SK-N-SH treated with all-trans-retinoic acid at 6 μM for 48 hours (cell line): ENCODE measurements around the gene DYSF.

Source experiments
- ATAC-seq: fragments of 200-7000 bp; cut with Tn5 transposase; 3 replicates; pipeline ENCODE4 v1.9.1; 2020; ENCODE audit warnings: mild to moderate bottlenecking, moderate library complexity
- ARNTL ChIP-seq: fragments of 450-650 bp; formaldehyde crosslinking; IDR thresholded peaks from 2 replicates; pipeline ENCODE4 v1.5.0; 2020; ENCODE audit warnings: low read depth, mild to moderate bottlenecking, moderate library complexity, borderline replicate concordance
- BACH2 ChIP-seq: fragments of 250-450 bp; sonication (Bioruptor Pico); IDR thresholded peaks from 2 replicates; pipeline ENCODE4 v1.9.0; 2021; ENCODE audit warnings: mild to moderate bottlenecking, borderline replicate concordance
- CSDC2 ChIP-seq: fragments of 250-450 bp; sonication (Bioruptor Pico); IDR thresholded peaks from 2 replicates; pipeline ENCODE4 v1.5.0; 2020; ENCODE audit warnings: mild to moderate bottlenecking, moderate library complexity
- ESRRG ChIP-seq: fragments of 250-450 bp; sonication (Bioruptor Pico); IDR thresholded peaks from 2 replicates; pipeline ENCODE4 v1.6.1; 2021; ENCODE audit warnings: mild to moderate bottlenecking
- GLIS3 ChIP-seq: fragments of 250-450 bp; sonication (Bioruptor Pico); IDR thresholded peaks from 2 replicates; pipeline ENCODE4 v1.5.0; 2020; ENCODE audit warnings: mild to moderate bottlenecking, moderate library complexity
- ISL1 ChIP-seq: fragments of 250-450 bp; sonication (Bioruptor Pico); IDR thresholded peaks from 2 replicates; pipeline ENCODE4 v2.1.2; 2022; ENCODE audit warnings: mild to moderate bottlenecking, moderate library complexity
- OSR1 ChIP-seq: fragments of 250-450 bp; sonication (Bioruptor Pico); IDR thresholded peaks from 2 replicates; pipeline ENCODE4 v1.8.0; 2022; ENCODE audit warnings: moderate library complexity, mild to moderate bottlenecking, inconsistent platforms
- POU6F1 ChIP-seq: fragments of 250-450 bp; sonication (Bioruptor Pico); IDR thresholded peaks from 2 replicates; pipeline ENCODE4 v1.8.0; 2021; ENCODE audit warnings: low read depth, mild to moderate bottlenecking, moderate library complexity, borderline replicate concordance
- PPARA ChIP-seq: fragments of 250-450 bp; sonication (Bioruptor Pico); IDR thresholded peaks from 2 replicates; pipeline ENCODE4 v1.5.0; 2020; ENCODE audit warnings: mild to moderate bottlenecking, borderline replicate concordance
- RARB ChIP-seq: fragments of 250-450 bp; sonication (Bioruptor Pico); IDR thresholded peaks from 2 replicates; pipeline ENCODE4 v1.8.0; 2021; ENCODE audit warnings: mild to moderate bottlenecking, moderate library complexity
- SNAI2 ChIP-seq: fragments of 250-450 bp; sonication (Bioruptor Pico); IDR thresholded peaks from 2 replicates; pipeline ENCODE4 v1.5.0; 2020; ENCODE audit warnings: mild to moderate bottlenecking, moderate library complexity
- TCF4 ChIP-seq: fragments of 250-450 bp; sonication (Bioruptor Pico); IDR thresholded peaks from 2 replicates; pipeline ENCODE4 v1.8.0; 2021; ENCODE audit warnings: mild to moderate bottlenecking, moderate library complexity, borderline replicate concordance
- TOX ChIP-seq: fragments of 250-450 bp; sonication (Bioruptor Pico); IDR thresholded peaks from 2 replicates; pipeline ENCODE4 v1.8.0; 2021; ENCODE audit warnings: mild to moderate bottlenecking, moderate library complexity, borderline replicate concordance
- ZC3H10 ChIP-seq: fragments of 250-450 bp; sonication (Bioruptor Pico); IDR thresholded peaks from 2 replicates; pipeline ENCODE4 v1.5.1; 2021; ENCODE audit warnings: mild to moderate bottlenecking, moderate library complexity
- ZFP3 ChIP-seq: fragments of 250-450 bp; sonication (Bioruptor Pico); IDR thresholded peaks from 2 replicates; pipeline ENCODE4 v1.5.0; 2020; ENCODE audit warnings: mild to moderate bottlenecking, moderate library complexity
- ZFP30 ChIP-seq: fragments of 450-650 bp; formaldehyde crosslinking; IDR thresholded peaks from 2 replicates; pipeline ENCODE4 v1.5.0; 2022; ENCODE audit warnings: mild to moderate bottlenecking, moderate library complexity
- ZNF565 ChIP-seq: fragments of 450-650 bp; formaldehyde crosslinking; conservative IDR thresholded peaks from 2 replicates; pipeline ENCODE4 v1.5.0; 2020; ENCODE audit warnings: low read depth, mild to moderate bottlenecking, moderate library complexity
- ZNF70 ChIP-seq: fragments of 450-650 bp; formaldehyde crosslinking; IDR thresholded peaks from 2 replicates; pipeline ENCODE4 v1.5.0; 2020; ENCODE audit warnings: mild to moderate bottlenecking, moderate library complexity
- ZNF8 ChIP-seq: fragments of 450-650 bp; formaldehyde crosslinking; IDR thresholded peaks from 2 replicates; pipeline ENCODE4 v1.5.0; 2020; ENCODE audit warnings: mild to moderate bottlenecking, moderate library complexity
- TF ChIP-seq, protein P1 (sequence below): fragments of 250-450 bp; sonication (Bioruptor Pico); IDR thresholded peaks from 2 replicates; pipeline ENCODE4 v1.5.0; 2020; ENCODE audit warnings: mild to moderate bottlenecking, moderate library complexity
- TF ChIP-seq, protein P2 (sequence below): fragments of 250-450 bp; sonication (Bioruptor Pico); IDR thresholded peaks from 2 replicates; pipeline ENCODE4 v1.8.0; 2020; ENCODE audit warnings: mild to moderate bottlenecking, moderate library complexity, borderline replicate concordance
- TF ChIP-seq, protein P3 (sequence below): fragments of 250-450 bp; sonication (Bioruptor Pico); IDR thresholded peaks from 2 replicates; pipeline ENCODE4 v1.5.1; 2021; ENCODE audit warnings: mild to moderate bottlenecking, moderate library complexity

Gene DYSF

DNA sequence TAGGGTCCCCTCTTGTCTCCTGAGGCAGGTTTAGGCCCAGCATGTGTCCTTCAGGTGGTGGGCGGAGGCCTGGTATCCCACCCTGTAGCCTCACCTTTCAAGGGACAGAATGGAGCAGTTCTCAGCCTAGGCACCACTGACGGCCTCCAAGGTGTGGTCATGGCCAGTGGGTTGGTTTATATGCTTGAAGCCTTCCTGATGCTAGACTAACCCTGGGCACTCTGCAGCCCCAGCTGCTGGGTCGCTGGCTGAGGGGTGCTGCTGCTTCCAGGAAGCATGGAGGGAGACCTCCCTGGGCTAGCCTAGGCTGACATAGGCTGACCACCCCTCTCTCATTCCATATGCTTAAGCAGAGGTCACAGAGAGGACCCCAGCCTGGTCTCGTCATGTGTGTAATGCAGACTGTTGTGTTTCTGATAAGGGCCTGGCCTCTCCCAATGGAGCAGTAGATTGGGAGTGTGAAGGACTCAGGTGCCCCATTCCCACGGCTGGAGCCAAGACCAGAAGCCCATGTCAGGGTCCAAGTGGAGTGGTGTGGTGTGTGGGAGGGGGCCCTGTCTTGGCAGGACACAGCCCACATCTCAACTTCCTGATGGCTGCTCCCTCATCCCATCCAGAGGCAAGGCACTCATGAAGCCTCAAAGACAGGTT is 206.6 kb downstream of the DYSF start:
- ATAC-seq, result no peak
- TF ChIP-seq TCF4 (CRISPR knock-in tag) (no peak), ZC3H10 (CRISPR knock-in tag) (no peak), PPARA (CRISPR knock-in tag) (no peak), ZNF565 (CRISPR knock-in tag) (no peak), CSDC2 (no peak), TOX (CRISPR knock-in tag) (no peak), ZFP3 (no peak), SNAI2 (CRISPR knock-in tag) (no peak), GLIS3 (CRISPR knock-in tag) (no peak), ARNTL (no peak), OSR1 (CRISPR knock-in tag) (no peak), ZFP30 (CRISPR knock-in tag) (no peak), RARB (CRISPR knock-in tag) (no peak)
- TF ChIP-seq, protein P1, sequence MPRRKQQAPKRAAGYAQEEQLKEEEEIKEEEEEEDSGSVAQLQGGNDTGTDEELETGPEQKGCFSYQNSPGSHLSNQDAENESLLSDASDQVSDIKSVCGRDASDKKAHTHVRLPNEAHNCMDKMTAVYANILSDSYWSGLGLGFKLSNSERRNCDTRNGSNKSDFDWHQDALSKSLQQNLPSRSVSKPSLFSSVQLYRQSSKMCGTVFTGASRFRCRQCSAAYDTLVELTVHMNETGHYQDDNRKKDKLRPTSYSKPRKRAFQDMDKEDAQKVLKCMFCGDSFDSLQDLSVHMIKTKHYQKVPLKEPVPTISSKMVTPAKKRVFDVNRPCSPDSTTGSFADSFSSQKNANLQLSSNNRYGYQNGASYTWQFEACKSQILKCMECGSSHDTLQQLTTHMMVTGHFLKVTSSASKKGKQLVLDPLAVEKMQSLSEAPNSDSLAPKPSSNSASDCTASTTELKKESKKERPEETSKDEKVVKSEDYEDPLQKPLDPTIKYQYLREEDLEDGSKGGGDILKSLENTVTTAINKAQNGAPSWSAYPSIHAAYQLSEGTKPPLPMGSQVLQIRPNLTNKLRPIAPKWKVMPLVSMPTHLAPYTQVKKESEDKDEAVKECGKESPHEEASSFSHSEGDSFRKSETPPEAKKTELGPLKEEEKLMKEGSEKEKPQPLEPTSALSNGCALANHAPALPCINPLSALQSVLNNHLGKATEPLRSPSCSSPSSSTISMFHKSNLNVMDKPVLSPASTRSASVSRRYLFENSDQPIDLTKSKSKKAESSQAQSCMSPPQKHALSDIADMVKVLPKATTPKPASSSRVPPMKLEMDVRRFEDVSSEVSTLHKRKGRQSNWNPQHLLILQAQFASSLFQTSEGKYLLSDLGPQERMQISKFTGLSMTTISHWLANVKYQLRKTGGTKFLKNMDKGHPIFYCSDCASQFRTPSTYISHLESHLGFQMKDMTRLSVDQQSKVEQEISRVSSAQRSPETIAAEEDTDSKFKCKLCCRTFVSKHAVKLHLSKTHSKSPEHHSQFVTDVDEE (CRISPR knock-in tag), result no peak

- TF ChIP-seq ISL1, result no peak
- no peak for TF ChIP-seq BACH2 (CRISPR knock-in tag)
- TF ChIP-seq POU6F1, result no peak
- no peak for TF ChIP-seq ESRRG
- TF ChIP-seq, protein P2, sequence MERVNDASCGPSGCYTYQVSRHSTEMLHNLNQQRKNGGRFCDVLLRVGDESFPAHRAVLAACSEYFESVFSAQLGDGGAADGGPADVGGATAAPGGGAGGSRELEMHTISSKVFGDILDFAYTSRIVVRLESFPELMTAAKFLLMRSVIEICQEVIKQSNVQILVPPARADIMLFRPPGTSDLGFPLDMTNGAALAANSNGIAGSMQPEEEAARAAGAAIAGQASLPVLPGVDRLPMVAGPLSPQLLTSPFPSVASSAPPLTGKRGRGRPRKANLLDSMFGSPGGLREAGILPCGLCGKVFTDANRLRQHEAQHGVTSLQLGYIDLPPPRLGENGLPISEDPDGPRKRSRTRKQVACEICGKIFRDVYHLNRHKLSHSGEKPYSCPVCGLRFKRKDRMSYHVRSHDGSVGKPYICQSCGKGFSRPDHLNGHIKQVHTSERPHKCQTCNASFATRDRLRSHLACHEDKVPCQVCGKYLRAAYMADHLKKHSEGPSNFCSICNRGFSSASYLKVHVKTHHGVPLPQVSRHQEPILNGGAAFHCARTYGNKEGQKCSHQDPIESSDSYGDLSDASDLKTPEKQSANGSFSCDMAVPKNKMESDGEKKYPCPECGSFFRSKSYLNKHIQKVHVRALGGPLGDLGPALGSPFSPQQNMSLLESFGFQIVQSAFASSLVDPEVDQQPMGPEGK, result no peak
- no peak for TF ChIP-seq SNAI2 (CRISPR knock-in tag)
- no peak for TF ChIP-seq RARB (CRISPR knock-in tag)
- TF ChIP-seq ZFP30 (CRISPR knock-in tag), result no peak
- no peak for TF ChIP-seq TOX (CRISPR knock-in tag)
- TF ChIP-seq, protein P3, sequence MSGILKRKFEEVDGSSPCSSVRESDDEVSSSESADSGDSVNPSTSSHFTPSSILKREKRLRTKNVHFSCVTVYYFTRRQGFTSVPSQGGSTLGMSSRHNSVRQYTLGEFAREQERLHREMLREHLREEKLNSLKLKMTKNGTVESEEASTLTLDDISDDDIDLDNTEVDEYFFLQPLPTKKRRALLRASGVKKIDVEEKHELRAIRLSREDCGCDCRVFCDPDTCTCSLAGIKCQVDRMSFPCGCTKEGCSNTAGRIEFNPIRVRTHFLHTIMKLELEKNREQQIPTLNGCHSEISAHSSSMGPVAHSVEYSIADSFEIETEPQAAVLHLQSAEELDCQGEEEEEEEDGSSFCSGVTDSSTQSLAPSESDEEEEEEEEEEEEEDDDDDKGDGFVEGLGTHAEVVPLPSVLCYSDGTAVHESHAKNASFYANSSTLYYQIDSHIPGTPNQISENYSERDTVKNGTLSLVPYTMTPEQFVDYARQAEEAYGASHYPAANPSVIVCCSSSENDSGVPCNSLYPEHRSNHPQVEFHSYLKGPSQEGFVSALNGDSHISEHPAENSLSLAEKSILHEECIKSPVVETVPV (CRISPR knock-in tag), result no peak
- no peak for TF ChIP-seq ZNF8 (CRISPR knock-in tag)
- no peak for TF ChIP-seq ZNF70
- ATAC-seq, result no peak
Measured at GRCh38 chr2:71661782-71662181, 208.4 kb downstream of the DYSF start.

- no peak for ATAC-seq
- TF ChIP-seq ISL1 (no peak), ESRRG (no peak), ZFP3 (no peak), ZNF565 (CRISPR knock-in tag) (no peak)
- TF ChIP-seq, all 23 proteins: peak for 0
Measured at GRCh38 chr2:71662665-71663394, 209.5 kb downstream of the DYSF start.
